HG03139 (cell line): ENCODE results near the gene CRABP1.

Experiments
- ATAC-seq: cut with Tn5 transposase; IDR thresholded peaks from one replicate; pipeline ENCODE4 v1.9.1; 2021; ENCODE audit not compliant: unreplicated experiment

Gene CRABP1

GRCh38 chr15:78316283-78317083 is 23.7 kb upstream of the CRABP1 start:
- no peak for ATAC-seq

GRCh38 chr15:78317145-78317836 is 22.9 kb upstream of the CRABP1 start:
- no peak for ATAC-seq

- no peak for ATAC-seq
Measured at GRCh38 chr15:78319588-78319987, 20.6 kb upstream of the CRABP1 start.

- ATAC-seq = no peak
Measured at GRCh38 chr15:78320183-78320582, 20.0 kb upstream of the CRABP1 start.

GRCh38 chr15:78321041-78321570 is 19.0 kb upstream of the CRABP1 start:
- ATAC-seq = no peak

GRCh38 chr15:78321786-78322185 is 18.4 kb upstream of the CRABP1 start:
- no peak for ATAC-seq

GRCh38 chr15:78322243-78322642 is 17.9 kb upstream of the CRABP1 start:
- ATAC-seq = no peak

- no peak for ATAC-seq
Measured at GRCh38 chr15:78322724-78323521, 17.2 kb upstream of the CRABP1 start.

GRCh38 chr15:78323693-78324092 is 16.5 kb upstream of the CRABP1 start:
- ATAC-seq = no peak

GRCh38 chr15:78324144-78324543 is 16.0 kb upstream of the CRABP1 start:
- ATAC-seq = no peak

- no peak for ATAC-seq
Measured at GRCh38 chr15:78325092-78325843, 14.9 kb upstream of the CRABP1 start.

GRCh38 chr15:78327466-78327865 is 12.7 kb upstream of the CRABP1 start:
- ATAC-seq = no peak

GRCh38 chr15:78329625-78330024 is 10.5 kb upstream of the CRABP1 start:
- no peak for ATAC-seq

GRCh38 chr15:78334845-78335244 is 5.3 kb upstream of the CRABP1 start:
- no peak for ATAC-seq

- ATAC-seq = no peak
Measured at GRCh38 chr15:78335985-78336384, 4.2 kb upstream of the CRABP1 start.

- no peak for ATAC-seq
Measured at GRCh38 chr15:78338781-78339180, 1.4 kb upstream of the CRABP1 start.

GRCh38 chr15:78339559-78339958 is 594 bp upstream of the CRABP1 start:
- ATAC-seq = no peak

- no peak for ATAC-seq
Measured at GRCh38 chr15:78341057-78341987, 1.2 kb downstream of the CRABP1 start.

- ATAC-seq = no peak
Measured at GRCh38 chr15:78342021-78342420, 1.9 kb downstream of the CRABP1 start.
